HG03558 (cell line): ENCODE results near the gene MAD1L1.

ENCODE experiments used
- ATAC-seq: cut with Tn5 transposase; IDR thresholded peaks from one replicate; pipeline ENCODE4 v1.9.1; 2021; ENCODE audit warnings: moderate number of reproducible peaks; ENCODE audit not compliant: unreplicated experiment; ENCODE audit errors: extremely low read depth

Gene MAD1L1

DNA sequence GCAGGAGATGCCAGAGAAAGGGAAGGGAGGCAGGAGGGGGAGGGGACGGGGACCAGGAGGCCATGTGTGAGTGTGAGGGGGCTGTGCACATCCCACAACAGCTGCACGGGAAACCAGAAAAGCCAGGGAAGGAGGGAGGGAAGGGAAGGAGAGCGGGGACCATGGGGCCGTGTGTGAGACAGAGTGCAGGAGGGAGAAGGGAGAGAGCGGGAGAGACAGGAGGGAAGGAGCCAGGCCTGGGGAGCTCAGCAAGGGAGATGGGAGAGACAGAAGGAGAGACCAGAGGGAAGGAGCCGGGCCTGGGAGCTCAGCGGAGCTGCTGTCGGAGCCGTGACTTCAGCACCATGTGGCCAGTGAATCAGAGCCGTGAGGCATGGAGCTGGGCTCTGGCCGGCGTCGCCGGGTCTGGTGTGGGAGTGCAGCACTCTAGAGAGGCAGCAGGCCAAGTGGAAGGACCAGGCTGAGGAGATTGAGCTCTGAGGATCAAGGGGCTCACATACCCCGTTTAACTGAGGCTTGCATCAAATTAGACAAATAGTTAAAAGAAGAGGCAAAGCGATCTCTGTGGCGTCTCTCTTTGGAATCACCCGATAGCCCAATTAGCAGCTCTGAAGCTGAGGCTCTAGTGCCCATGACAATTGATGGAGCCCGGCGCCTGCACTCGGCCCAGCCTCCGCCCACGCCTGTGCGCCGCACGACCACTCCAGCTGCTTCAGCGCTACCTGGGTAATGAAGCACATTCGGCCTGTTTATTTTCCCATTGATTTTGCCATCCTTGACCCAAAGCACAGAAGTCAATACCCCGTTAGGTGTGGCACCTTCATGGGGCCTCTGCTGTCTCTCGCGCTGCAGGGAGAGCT is 150.4 kb downstream of the MAD1L1 start:
- ATAC-seq: no peak

DNA sequence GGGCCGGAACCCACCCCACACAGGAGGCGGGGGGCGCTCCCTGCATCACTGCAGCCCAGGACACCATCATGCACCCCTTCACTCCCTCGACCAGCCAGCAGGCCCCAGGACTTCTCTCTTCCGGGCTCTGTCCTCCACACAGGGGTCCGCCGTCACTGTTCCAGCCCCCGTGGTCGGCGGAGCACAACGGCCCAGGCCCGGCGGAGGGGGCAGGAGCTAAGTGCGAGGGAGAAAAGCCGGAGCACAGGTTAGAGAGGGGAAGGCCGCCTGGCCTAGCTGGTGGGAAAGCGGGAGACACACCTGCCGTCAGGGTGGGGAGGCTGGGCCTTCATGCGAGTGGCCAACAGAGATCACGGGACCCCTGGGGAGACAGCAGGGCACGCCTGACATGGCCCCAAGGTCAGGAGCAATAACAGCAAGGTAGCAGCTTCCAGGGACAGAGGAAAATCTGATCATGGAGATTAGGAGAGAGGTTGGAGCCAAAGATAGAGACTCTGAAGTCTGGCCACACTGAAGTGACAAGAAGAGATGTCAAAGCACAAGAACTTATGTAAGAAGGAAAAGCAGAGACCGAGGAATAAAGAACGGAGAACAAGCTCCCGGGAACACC is 151.1 kb downstream of the MAD1L1 start:
- no peak for ATAC-seq

DNA sequence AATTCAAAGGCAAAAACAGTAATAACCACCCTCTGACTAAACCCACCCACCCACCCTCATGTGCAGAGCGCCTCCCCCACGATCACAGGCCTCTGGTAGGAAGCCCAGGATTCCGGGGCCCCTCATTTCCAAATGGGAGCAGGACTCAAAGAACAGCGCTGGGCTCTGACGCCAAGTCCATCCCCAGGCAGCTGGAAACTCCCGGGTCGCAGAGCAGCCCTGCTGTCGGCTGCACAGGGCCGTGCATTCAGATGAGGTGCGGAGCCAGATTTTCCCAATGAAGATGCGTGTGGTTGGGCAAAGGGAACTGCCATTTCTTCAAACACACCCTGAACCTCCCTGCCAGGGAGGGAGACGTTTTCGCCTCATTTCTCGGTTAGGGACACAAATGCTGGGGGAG is 152.3 kb downstream of the MAD1L1 start:
- ATAC-seq: no peak

DNA sequence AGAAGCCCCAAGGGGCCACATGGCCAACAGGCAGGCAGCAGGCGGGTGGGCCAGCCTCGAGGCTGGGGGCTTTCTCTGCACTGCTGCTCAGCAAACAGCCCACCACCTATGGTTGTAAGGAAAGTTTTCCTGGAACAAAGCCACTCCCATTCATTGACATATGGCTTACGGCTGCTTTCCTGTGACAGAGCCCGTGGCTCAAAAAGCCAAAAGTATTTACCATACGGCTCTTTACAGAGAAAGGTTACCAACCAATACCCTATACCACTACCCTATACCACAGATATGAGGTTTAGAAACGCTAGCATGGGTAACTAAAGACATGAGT is 152.7 kb downstream of the MAD1L1 start:
- no peak for ATAC-seq

DNA sequence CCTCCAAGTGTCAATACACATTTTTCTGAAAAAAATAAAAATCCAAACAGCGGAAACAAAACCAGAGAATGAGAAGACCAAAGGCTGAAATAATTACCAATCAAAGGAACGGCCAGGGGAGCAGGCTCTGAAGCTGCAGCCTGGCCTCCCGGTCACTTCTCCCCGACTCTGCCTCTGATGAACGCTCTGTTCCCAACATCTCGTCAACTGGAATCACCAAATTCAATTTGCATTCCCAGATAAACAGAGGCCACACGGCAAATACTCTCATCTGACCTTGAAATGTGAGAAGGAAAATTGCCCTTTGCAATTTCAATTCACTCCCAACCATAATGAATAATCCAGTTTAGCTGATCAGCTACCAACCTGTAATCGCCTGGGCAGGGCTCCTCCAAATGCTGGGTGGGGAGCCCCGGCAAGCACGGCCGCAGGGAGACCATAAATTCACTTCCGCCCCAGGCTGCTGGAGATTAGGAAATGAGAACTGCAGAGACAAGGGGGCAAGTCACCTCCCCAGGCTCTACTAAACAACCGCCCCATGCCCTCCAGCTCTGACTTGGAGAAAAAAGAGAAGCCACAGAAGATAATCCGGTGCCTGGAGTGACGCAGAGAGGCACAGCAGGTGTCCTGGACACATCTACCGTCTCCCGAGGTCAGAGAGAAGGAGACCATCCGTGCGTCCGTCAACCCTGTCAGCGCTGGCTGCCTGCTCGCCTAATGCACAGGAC is 153.2 kb downstream of the MAD1L1 start:
- no peak for ATAC-seq

DNA sequence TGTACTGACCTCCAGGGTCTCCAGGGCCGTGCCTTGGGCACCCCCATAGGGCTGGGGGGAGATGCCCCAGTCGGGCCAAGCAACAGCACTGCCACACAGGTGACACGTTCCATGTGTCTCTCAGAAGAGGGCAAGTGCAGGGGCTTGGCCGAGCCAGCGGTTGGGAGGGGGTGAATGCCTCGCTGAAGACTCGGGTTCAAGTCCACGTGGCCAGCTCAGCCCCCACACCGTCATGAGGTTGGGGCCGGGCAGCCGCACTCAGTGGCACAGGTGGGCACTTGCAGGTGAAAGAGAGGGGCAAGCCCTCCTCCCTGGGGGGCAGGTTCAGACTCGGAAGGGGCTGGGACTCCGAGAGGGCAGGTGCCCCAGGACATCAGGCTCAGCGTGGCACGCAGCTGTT is 153.8 kb downstream of the MAD1L1 start:
- no peak for ATAC-seq

DNA sequence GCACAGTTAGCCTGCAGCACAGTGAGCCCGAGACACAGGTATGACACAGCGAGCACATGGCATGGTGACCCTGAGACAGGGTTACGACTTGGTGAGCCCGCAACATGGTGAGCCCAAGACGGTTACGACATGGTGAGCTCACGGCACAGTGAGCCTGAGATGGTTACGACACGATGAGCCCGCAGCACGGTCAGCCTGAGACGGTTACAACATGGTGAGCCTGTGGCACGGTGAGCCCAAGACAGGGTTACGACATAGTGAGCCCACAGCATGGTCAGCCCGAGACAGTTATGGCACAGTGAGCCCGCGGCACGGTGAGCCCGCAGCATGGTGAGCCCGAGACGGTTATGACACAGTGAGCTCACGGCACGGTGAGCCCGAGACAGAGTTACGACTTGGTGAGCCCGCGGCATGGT is 156.1 kb downstream of the MAD1L1 start:
- ATAC-seq: no peak

DNA sequence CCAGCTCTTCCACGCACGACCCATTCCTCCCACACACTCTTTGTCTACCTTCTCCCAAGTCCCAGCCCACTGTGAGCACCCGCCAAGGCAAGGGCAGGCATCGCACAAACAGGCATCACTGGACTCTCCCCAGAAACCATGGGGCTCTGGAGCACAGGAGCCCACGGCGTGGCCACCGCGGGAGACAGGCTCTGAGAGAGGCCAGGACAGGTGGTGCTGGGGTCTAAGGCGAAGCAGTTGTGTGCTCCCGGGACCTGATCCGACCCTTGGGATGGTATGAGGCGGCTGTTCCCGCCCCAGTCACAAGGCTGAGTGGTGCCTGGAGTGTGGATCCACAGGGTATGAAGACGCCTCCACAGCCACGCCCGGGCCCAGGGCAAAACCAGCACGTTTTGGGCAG is 156.9 kb downstream of the MAD1L1 start:
- ATAC-seq: no peak

DNA sequence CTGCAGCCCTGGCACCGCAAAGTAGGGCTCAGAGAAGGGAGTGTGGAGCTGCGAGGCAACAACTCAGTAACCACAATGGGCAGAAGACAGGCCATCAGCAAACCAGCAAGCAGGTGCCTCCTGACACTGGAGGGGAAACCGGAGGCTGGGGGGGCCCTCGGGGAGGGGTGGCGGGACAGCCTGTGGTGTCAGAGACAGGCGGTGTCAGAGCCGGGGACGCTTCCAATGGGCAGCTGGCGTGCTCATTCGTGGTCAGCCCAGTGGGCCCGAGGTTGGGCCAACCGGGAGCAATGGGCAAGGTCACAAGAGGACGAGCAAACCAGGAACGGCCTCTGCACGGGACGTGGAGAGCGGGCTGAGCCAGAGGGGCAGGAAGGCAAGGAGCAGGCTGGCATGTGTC is 158.1 kb downstream of the MAD1L1 start:
- ATAC-seq: no peak

DNA sequence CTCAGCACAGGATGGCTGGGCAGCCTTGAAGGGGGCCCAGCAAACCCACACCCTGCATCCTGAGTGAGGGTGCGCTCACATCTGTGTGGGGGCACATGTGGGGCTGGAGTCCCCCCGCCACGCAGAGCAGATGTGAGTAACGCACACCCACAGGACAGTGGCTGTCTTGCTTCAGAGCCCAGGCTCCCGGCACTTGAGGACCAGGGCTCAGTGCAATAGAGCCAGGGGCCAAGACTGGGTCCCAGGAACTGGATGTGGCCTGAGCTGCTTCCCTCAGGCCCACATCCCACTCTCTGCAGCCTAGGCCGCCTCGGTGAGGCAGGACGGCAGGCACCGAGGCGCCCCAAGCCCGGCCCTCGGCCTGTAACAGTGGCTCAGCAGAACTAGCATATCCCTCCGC is 159.9 kb downstream of the MAD1L1 start:
- ATAC-seq: no peak

DNA sequence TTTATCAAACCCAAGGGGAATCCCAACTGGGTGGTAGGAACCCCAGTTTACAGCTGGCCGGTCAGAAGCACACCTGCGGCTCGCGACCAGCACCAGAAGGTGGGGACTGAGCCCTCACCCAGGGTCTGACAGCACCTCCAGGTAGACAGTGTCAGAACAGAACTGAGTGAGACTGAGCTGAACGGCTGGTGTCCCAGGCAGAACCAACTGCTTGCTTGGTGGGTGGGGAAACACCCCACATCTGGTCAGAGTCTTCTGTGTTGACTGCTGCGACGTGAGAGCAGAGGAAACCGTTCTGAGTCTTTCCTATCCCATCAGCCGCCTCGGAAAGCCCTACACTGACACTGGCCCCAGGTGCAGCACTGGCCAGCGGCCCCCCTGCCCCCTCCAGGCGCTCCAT is 160.7 kb downstream of the MAD1L1 start:
- ATAC-seq: peak; percentile 59

DNA sequence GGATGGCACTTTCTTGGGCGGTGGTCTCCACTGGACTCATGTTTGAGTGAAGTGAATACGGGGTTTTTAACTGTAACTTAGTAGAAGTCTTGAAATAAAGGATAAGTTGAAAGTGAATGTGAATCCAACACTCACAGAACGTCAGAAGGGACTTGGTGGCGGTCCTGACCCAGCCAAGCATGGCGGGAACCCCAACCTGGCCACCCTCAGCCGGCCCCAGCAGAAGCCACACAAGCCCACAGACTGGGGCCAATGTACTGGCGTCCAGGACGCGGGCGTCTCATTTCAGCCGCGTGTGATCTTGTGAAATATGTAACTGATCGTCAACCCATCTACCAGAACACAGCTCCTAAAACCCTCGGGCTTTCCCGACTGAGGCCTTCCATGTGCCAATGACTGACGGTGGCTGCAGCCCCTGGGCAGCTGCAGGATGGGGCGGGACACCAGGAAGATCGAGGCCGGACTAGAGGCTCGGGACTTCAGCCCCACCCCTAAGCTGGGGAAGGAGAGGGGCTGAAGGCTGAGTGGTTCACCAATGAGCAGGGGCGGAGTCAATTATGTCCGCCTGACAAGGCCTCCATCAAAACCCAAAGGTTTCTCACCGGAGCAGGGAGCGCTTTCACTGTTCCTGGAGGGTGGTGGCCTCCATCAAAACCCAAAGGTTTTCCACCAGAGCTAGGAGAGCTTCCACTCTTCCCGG is 161.5 kb downstream of the MAD1L1 start:
- ATAC-seq: no peak

DNA sequence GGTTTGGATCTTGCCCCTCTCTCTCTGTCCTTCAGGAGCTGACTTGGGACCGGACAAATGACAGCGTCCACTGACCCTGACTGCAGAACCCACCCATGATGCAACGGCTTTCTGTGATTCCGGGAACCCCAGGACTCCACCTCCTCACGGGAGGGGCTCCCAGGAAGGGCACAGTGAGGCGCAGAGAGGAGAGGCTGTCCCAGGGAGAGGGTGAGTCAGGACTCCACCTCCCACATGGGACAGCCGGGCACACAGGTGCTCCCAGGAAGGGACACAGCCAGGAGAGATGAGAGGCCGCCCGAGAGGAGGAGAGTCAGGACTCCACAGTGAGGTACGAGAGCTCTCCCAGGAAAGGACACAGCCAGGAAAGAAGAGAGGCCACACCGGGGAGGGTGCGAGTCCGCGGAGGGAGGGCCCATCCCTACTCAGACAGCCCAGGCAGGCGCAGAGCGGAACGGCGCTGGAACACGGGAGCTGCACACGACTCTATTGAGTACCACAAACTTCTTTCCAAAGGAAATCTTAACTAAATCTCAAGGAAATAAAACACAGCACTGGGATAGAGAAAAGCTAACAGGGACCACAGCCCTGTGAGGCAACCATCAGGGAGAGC is 162.5 kb downstream of the MAD1L1 start:
- ATAC-seq: no peak

DNA sequence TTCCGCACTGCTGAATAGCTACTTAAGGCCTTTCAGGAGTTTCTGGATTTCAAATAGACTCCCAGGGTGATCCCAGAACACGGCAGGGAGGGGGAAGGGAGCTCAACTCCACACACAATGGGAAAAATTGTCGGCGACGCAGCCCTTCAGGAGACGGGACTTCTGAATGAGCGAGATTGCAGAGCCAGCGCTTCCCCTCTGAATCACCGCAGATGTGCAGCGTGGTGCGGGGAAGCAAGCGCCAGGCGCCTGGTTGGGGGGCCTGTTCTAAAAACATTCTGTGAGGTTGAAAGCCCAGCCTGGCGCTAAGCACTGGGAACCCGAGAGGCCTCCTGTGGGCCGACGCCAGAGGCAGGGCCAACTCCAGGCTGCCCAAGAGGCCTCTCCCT is 163.3 kb downstream of the MAD1L1 start:
- ATAC-seq: no peak

DNA sequence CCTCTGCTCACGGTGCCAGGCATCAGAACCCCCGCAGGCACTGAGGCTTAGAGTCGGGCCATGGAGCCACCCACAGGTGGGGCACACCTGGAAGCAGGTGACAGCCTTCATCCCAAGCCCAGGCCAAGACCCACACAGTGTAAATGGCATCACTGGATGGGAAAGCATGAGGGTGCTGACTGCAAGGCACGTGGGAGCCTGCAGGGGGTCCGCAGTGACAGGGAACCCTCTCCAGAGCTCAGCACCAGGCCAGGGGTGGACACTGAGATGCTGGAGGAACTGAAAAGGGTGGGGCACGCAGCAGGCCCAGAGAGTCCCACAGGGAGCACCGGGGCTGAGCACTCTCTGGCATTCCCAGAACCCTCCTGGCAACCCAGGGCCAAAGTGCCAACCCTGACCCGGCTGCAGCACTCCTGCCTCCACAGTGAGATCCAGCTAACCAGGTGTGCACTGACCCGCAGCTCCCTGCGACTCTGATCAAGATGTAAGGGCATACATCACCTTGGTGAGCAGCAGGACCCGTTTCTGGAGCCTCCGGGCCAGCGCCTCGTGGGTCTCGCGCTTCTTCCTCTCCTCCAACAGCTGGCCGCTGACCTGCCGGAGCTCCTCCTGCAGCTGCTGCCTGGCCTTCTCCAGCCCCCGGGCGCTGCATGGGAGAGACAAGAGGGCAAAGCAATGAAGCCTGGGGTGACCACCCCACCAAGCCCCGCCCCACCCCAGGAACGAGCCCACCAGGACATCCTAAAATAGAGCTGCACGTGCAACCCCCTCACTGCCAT is 163.9 kb downstream of the MAD1L1 start:
- ATAC-seq: no peak

DNA sequence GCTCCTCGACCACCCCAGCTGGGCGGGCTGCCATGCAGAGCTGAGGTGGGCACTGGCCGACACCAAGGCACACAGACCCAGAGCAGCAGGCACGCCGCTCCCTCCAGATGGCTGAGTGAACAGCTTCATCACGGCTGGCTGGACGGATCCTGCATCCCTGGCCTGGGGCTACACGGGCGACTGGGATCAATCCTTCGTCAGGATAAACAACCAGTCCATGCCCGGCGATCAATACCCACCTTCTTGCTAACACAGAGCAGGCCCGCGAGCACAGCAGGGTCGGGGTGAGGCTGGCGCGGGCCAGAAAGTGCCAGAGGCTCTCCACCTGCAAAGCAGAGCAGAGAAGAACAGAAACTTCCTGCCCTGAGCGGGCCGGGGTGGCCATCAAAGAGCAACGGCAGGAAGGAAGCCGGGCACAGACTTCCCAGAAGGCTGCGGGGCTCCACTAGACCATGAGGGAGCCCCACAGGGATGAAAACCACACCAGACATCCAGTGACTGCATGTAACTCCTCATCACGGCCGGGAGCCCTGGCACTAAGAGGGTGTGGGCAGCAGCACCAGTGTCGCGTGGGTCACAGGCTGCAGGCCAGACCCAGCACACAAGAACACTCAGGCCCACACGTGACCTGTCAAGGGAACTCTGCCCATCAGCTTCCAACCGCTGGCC is 166.4 kb downstream of the MAD1L1 start:
- no peak for ATAC-seq

DNA sequence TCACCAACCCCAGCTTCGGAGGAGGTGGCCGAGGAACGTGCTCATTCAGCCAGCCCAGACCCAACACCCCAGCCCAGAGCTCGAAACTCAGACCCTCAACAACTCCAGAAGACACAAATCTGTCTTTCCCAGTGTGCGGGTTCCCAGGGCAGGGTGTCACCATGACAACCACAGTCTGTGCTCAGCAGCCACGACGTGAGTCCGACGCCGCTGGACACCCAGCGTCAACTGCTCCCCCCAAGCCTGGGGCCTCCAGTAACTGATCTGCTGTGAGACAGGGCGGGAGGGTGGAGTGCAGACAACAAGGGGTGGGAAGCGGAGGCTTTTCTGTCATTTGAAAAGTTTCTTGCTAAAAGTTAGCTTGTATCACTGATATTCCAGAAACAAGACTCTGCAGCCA is 167.2 kb downstream of the MAD1L1 start:
- no peak for ATAC-seq

DNA sequence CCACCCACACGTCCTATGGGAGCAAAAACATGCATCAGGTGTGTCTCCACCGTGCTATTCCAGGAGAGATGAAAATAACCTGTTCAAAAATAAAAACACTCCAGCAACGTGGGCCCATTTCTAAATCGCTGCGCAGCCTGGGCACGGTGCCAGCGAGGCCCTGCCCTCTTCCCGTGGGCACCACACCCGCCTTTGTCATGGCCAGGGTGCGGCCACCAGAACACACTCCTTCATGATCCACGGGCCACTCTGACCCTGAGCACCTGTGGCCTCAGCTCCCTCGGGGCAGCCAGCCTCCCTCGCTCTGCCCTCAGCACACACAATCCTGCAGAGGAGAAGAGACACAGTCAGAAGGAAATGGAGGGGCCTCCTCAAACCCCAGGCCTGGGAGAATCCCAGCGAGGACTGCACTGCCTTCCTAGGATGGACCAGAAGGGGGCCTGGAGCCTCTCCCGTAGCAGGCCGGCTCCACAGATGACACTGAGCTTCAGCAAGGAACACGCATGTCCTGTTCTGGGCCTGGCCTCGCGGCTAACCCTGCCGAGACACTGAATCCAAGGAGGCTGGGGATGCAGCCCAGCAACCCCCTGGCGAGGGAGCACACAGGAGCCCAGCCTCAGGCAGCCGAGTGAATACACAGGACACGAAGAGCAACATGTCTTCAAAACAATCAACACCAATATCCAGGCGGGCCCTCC is 169.0 kb downstream of the MAD1L1 start:
- ATAC-seq: no peak

DNA sequence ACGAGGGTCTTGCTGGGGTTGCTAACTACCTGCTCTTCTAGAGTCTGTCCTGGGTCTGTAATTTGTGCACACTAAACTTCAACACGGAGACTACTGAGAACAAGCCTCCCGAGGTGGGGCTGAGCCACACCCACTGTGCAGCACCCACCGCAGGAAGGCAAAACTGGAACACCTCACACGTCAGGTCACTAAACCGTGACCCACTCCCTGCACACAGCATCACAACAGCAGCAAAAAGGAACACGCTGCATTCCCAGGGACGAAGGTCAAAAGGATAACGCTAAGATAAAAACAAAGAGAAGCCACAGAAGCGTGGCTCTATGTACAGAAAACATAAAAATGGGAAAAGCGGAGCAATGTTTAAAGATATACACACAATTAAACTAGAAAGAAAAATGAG is 170.1 kb downstream of the MAD1L1 start:
- ATAC-seq: no peak
